ENCODE data around the gene LUC7L2.
A peak's percentile ranks its signal among the peaks of the same experiment; 100 is the strongest.
"Not testable (repeated sequence)": the region's sequence is repeated elsewhere in the genome, so short reads cannot be mapped to it uniquely, and the experiment has no call there.

LUC7L2 gene, protein sequence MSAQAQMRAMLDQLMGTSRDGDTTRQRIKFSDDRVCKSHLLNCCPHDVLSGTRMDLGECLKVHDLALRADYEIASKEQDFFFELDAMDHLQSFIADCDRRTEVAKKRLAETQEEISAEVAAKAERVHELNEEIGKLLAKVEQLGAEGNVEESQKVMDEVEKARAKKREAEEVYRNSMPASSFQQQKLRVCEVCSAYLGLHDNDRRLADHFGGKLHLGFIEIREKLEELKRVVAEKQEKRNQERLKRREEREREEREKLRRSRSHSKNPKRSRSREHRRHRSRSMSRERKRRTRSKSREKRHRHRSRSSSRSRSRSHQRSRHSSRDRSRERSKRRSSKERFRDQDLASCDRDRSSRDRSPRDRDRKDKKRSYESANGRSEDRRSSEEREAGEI

DNA sequence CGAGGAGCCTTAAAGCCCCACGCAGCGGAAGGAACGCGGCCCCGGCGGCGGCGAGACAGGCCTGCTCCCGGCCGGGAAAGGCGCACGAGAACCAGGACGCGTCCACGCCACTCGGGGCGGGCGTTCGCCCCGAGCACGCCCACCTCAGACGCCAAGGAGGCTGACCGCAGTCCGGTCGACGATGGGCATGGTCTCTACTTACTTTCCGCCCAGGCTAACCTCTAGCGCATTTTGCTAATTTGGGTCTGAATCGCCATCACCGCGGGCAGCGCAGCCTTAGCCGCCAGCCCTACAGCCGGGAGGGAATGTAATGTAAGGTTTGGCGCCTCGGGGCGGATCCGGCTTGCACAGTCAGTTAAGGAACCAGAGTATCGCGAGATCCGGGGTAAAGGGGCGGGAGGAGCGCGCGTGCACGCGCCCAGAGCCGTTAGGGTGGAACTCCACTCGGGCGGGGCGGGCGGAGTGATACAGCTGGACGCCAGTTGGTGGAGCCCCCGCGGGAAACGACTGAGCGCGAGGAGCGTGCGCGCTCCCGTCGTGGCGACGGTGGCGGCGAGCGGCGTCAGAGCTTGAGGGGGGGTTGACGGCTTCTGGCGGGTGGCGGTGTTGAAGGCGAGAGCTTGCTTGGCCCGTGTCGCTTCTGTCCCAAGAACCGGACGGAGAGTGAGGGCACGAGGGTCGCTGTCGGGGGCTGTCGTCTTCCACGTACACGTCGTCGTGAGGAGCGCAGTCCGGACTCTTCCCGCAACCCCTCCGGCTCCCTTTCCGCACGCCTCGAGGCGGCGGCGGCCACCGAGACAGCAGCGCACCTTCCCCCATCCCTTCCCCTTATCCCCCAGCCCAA, at the start of gene LUC7L2:
TSS of gene LUC7L2 (plus strand) at position 529 of the 844 bp plus-strand sequence. CDS start 368 bp downstream, outside the sequence.
- peak; percentile 98 for DNase-seq (ENCODE audit: low spot score)

DNA sequence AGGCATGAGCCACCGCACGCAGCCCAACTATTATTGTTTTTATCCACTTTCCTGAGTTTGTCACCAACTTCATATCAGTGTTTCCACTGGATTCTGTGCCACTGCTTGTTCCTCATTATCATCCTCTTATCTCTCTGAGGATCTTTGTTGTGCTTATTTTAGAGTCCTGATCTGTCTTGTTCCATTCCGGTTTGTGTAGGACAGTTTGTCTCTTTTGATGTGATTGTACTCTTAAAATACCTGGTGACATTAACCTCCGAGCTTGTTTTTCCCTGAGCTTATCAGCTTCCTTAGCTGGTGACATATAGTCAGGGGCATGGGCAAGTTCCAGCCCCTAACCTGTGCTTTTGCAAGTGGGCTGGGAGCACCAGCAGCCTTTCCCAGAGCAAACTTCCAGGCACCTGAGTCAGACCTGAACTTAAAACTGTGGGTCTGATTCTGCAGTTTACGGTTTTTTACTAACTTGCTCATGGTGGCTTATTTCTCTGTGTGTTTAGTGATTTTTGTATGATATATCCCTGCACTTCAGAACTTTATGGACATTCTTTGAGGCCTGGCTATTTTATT, 41.7 kb upstream of the LUC7L2 start:
- no peak for DNase-seq (ENCODE audit: low spot score)

DNA sequence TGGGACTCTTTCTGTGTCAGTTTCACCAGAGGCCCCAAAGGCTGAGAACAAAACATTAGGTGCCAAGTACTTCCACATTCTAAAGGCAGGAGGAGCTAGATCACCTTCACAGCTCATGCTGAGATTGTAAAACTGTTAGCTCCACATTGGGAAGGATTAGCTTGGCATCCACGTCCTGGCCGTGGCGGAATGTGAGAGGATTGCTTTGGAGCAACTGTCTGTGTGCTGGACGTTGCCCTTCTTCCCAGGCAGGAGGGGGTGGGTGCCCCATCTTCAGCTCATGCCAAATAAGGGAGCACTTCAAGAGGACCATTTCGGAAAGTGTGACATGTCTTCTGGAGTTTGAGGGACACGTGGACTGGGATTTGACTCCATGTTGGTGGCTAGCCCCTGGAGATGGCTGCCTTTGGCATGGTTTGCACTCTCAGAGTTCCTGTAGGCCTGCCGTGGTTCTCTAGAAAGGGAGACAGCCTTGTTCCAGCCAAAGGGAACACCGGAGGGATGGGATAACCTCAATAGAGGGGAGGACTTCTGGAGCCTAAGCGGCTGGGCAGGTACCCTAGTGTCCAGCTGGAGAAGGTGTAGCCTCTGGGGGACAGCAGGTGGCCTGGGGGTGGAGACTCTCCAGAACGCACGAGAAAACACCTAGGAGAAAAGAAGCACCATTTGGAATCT, 38.5 kb upstream of the LUC7L2 start:
- no peak for DNase-seq (ENCODE audit: low spot score)

DNA sequence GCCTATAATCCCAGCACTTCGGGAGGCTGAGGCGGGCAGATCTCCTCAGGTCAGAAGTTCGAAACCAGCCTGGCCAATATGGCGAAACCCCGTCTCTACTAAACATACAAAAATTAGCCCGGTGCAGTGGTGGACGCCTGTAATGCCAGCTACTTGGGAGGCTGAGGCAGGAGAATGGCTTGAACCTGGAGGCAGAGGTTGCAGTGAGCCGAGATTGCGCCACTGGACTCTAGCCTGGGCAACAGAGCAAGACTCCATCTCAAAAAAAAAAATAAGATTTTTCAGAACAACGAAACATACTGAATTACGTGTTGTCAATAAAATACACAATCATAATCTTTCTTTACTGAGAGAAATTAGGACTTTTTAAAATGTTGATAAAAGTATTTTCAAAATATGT, 35.0 kb upstream of the LUC7L2 start:
- DNase-seq (ENCODE audit: low spot score), result not testable (repeated sequence)

DNA sequence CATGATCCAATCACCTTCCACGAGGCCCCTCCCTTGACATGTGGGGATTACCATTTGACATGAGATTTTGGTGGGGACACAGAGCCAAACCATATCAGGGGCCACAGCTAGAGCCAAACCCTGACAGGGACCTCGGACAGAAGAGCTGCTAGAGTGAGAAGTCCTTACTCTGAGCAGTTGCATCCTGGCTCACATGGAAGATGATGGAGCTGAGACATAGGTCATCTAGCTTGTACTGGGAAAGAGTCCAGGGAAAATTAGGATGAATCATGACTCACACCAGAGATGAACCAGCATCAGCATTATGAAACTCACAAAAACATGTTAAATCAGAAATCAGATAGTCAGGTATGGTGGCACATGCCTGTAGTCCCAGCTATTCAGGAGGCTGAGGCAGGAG, 31.3 kb upstream of the LUC7L2 start:
- DNase-seq (ENCODE audit: low spot score), result no peak

DNA sequence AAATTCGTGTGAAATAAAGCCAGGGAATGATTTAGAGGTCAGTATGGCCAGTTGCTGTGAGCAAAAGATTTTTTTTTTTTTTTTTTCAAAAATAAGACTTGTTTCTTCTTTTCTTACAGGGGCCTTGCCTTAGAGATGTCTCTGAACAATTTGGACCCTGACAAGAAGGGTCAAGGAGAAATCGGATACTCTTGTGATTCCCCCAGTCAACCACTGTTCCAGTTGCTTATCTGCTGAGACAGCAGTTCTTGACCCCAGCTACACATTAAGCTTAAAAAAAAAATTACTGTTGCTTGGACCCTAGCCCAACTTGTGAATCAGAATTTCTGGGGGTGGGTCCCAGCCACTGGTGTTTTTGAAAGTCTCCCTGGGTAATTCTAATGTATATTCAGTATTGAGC, 30.6 kb upstream of the LUC7L2 start:
- DNase-seq (ENCODE audit: low spot score), result no peak

DNA sequence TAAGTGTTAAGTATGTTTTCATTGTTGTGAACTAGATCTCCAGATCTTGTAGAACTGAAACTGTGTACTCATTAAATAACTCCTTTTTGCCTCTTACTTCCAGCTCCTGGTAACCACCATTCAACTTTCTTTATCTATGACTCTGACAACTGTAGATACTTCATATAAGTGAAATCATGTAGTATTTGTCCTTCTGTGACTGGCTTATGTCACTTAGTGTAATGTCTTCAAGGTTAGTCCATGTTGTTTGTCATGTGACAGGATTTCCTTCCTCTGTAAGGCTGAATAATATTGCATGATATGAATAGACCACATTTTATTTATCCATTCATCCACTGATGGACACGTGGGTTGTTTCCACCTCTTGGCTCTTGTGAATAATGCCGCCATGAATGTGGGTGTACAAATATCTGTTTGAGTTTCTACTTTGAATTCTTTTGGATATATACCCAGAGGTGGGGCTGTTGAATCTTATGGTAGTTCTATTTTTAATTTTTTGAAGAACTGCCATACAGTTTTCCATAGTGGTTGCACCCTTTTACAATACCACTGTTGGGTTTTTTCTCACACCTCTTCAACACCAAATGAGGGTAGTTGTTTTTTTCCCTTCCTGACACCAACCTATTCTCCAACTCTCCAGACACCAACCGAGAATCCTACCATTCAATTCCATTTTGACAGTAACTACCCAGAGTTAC, 29.2 kb upstream of the LUC7L2 start:
- no peak for DNase-seq (ENCODE audit: low spot score)

DNA sequence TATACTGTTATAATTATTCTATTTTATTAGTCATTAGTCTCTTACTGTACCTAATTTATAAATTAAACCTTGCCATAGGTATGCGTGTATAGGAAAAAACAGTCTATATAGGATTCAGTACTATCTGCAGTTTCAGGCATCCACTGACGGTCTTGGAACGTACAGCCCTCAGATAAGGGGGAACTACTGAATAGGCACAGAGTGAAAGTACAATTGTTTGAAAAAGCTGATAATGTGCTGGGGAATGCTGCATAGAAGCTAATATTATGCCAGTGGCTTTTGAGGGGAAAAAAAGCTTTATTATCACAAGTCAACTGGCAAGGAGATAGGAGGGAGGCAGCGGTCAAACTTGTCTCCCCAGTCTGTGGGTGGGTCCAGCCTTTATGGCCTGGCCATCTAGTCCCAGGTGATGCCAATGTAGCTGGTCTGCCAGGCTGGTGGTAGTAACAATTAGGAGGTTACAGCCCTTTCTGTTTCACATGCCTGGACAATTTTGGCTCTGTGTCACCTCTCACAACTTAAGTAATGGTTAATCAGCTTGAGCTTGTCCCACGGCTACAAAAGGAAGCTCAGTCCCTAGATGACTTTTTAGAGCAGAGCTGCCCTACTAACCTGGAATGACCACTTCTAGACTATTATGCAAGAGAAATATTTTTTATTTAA, 26.9 kb upstream of the LUC7L2 start:
- no peak for DNase-seq (ENCODE audit: low spot score)

DNA sequence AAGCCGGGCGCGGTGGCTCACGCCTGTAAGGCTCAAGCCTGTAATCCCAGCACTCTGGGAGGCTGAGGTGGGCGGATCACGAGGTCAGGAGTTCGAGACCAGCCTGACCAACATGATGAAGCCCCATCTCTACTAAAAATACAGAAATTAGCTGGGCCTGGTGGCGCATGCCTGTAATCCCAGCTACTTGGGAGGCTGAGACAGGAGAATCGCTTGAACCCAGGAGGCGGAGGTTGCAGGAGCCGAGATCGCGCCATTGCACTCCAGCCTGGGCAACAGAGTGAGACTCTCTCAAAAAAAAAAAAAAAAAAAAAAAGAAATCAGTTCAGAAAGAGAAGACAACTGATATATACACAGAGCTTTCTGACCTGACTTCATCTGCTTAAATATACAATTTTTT, 26.3 kb upstream of the LUC7L2 start:
- not testable (repeated sequence) for DNase-seq (ENCODE audit: low spot score)

DNA sequence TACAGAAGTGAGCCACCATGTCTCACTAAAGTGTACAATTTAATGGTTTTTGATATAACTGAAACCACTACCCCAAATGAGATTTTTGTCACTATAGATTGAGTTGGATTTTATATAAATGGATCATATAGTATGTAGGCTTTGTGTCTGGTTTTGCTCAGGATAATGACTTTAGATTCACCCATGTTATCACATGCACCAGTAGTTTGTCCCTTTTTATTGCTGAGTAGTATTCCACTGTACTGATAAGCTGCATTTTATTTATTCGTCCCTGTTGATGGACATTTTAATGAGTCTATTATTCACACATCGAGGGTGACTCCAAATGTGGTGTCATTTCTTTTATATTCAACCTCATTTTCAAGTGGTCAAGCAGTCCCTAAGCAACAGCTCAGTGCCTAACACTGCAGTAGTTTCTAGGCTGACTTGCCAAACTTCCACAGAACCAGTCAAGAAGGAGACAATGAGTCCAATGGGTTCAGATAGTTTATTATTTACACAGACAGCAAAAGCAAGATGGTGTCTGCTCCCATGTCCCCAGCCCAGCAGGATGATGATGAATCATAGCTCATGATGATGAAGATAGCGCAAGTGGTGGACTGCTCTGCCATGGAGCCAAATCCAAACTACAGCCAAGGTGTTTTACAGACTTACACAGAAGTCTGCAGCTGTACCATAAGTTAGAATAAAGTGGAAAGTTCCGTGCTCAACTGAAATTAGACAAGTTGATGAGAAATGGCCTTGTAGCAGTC, 25.1 kb upstream of the LUC7L2 start:
- no peak for DNase-seq (ENCODE audit: low spot score)

DNA sequence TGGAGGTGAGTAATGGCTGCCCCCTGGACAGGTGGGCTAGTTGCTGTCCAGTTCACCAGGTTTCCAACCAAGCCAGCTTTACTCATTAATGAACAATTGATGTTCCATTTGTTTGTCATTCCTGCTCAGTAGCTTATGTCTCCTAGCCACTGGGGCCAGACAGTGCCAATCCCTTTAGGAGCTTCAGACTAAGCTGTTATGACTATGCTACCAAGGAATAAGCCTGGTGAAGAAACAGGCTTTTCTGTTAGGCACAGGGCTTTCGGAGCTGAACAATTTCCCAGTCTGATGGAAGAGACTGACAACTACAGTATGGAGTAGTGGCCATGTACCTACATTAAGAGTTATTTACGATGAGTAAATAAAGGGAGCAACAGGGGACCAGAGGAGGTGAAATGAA, 20.7 kb upstream of the LUC7L2 start:
- no peak for DNase-seq (ENCODE audit: low spot score)

DNA sequence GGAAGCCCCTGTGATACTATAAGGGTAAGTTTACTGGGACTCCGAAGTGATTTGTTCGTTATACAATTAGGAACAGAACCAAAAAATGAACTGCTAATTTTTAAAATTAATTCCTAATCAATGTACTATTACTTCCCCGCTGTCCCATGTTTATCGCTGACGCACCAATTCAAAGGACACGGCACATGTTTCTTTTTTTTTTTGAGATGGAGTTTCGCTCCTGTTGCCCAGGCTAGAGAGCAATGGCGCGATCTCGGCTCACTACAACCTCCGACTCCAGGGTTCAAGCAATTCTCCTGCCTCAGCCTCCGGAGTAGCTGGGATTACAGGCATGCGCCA, 20.0 kb upstream of the LUC7L2 start:
- no peak for DNase-seq (ENCODE audit: low spot score)

DNA sequence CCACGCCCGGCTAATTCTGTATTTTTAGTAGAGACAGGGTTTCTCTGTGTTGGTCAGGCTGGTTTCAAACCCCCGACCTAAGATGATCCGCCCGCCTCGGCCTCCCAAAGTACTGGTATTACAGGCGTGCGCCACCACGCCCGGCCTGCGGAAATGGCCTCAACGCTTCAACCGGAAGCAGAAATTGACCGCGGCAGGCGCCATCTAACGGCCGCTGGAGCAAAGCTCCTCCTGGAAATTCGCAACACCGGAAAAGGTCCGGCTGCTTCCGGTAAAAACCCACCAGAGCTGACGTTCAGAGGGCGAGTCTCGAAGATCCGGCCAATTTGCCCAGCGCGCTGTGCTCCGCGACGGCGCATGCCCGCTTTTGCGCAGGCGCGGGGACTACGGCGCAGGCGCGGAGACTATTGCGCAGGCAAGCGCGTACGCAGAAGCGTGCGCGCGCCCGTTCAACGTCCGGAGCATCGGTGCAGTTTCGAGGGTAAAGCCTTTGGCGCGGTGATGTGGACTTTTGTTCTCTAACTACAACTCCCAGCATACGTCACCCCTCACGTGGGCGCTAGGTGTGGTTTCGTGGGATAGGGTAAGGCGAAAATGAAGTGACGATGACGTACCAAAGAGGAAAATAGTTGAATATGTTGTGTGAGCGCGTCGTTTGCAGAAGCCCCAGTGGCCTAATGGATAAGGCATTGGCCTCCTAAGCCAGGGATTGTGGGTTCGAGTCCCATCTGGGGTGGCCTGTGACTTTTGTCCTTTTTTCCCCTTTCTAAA, 19.5 kb upstream of the LUC7L2 start:
- peak; percentile 99 for DNase-seq (ENCODE audit: low spot score)

DNA sequence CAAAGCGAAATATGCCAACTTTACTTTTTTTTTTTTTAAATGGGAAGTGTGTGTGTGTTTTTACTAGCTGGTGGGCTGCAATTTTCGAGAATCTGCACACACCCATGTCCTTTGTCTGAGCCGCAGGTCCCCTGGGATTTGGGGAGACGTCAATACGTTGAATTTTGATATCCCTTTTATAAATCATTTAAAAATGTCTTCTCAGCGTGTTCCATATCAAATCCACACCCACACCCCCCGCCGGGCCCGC, 19.0 kb upstream of the LUC7L2 start:
- no peak for DNase-seq (ENCODE audit: low spot score)

DNA sequence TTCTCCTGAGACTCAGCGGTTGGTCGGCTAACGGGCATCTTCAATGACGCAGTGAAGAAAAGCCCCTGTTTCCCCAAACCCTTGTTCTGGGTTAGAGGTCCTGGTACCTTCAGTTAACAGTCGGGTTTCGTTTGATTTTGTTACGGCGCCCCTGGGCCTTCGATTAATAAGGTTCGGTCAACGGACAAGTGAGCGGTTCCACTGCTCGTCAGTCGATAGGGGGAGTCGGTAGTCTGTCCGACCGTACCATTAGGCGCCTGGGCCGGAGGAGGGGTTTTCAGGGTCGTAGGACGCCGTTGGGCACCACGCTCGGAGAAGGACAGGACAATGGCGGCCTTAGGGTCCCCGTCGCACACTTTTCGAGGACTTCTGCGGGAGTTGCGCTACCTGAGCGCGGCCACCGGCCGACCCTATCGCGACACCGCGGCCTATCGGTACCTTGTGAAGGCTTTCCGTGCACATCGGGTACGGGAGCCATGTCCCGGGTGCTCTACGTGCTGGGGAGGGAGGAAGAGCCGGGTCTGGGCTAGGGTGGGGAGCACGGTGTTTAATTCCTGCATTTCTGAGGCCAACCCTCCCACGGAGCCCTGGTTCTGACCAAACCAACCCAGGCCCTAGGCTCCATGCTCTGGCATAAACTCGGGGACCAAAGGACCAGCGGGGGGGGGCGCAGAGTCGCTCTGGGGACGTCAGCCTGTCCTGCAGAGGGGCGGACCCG, 18.5 kb upstream of the LUC7L2 start, which contains the start of gene FMC1:
TSS of gene FMC1 (plus strand) at position 280 of the 718 bp plus-strand sequence. CDS start at position 328, 48 bp downstream.
- DNase-seq (ENCODE audit: low spot score), result peak; percentile 98

DNA sequence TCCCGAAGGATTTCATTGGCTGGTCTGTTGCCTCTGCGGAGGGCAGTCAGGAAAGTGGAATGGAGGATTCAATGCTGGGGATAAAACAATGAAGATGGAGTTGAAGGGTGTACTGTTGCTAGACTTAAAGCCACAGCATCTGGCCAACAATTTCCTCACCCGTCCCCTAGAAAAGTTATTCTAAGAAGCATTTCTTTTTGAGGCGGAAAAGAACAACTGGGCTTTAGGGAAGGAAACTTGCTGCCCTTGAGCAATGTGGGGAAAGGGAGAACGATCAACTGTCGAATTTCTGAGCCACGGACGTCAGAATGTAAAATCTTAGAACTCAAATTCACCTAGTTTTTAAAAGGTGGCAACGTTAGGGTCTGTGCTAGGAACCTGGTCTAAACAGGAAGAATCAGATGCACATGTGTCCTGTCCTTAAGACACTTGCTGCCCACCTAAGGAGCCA, 17.9 kb upstream of the LUC7L2 start:
- no peak for DNase-seq (ENCODE audit: low spot score)

DNA sequence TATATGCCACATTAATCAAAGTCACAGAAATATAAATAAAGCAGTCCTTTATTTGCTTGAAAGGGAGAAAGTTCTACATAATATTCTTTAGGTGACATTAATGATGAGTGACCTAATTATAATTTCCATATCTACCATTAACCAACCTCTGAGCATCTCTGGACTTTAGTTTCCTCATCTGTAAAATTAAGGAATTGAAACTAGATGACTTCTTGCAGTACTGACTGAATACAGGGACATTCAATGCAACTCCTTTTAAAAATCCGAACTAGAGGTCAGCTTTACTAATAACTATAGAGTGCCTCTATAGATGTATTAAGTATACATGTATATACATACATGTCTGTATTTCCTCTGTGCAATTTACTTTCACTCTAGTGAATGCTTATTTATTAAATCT, 14.7 kb upstream of the LUC7L2 start:
- DNase-seq (ENCODE audit: low spot score), result no peak

DNA sequence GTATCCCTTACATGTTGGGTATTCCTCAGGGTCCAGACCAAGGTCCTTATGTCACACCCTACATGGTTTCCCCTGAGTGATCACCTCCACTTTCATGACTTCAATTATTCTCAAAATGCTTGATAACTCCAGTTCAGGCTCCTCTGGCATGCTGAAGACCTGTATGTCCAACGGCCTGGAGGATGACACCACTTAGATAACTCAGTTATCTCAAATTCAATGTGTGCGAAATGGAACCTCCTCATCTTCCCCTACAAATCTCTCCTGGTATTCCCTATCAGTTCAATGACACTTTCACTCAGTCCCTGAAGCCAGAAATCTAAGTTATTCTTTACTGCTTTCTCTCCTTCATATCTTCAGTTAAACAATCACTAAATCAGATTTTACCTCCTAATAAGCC, 8.7 kb upstream of the LUC7L2 start:
- no peak for DNase-seq (ENCODE audit: low spot score)

DNA sequence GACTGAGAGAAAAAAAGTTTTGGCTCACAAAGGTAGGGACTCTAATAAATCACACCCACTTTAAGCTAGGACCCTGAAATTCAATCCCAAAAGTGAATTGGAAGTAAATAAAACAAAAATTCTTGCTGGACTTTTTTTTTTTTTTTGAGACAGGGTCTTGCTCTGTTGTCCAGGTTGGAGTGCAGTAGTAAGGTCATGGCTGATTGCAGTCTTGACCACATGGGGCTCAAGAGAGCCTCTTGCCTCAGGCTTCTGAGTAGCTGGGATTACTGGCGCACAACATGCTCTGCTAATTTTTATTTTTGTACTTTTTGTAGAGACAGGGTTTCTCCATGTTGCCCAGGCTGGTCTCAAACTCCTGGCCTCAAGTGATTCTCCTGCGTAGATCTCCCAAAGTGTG, 5.0 kb upstream of the LUC7L2 start:
- DNase-seq (ENCODE audit: low spot score), result no peak

All from Ammon's horn (tissue), 1 donor.